GM06990 (cell line): Measurements from ENCODE around the gene FFAR4.

Experiments
- DNase-seq: peaks from one replicate; pipeline ENCODE4 v3.0.0-alpha.2; 2011; ENCODE audit not compliant: insufficient read length; ENCODE audit errors: extremely low read depth
- H3K27me3 ChIP-seq: replicated peaks from 2 replicates; pipeline ENCODE4 v1.6.0; 2011; ENCODE audit warnings: low read length; ENCODE audit not compliant: control insufficient read depth, insufficient read depth
- H3K36me3 ChIP-seq: 2 replicates; pipeline ENCODE4 v1.5.1; 2011; ENCODE audit warnings: low read length; ENCODE audit not compliant: control insufficient read depth, insufficient read depth
- H3K4me3 ChIP-seq: replicated peaks from 2 replicates; pipeline ENCODE4 v1.5.1; 2011; ENCODE audit warnings: low read depth, mild to moderate bottlenecking, control low read depth, low read length
- TF ChIP-seq, protein P1 (sequence below): IDR thresholded peaks from 2 replicates; pipeline ENCODE4 v1.5.1; 2011; ENCODE audit warnings: low read length, control low read depth, mild to moderate bottlenecking, inconsistent platforms; ENCODE audit not compliant: insufficient read depth, poor library complexity, severe bottlenecking

The FFAR4 gene

DNA sequence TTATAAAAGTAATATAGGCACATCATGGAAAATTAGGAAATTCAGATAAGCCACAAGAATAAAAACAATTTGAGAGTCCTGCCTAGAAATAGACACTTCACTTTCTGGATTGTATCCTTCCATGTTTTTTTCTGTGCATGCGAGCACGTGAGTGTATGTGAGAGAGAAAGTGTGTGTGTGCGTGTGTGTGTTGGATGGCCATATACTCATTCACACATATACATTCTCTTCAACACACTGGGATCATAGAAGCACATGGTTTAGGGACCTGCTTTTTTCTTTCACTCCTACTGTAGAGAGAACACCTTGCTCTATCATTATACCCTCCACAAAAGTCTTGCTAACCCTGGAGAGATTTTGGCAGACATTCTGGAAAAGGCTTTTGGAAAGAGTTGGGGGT, 7.5 kb downstream of the FFAR4 start:
- DNase-seq, result no peak
- Histone ChIP-seq H3K36me3 (no peaks in the 10 kb centered on the region), H3K4me3 (no peak overlapping the region), H3K27me3 (peaks cover 2% of the 10 kb centered on the region)
- TF ChIP-seq, protein P1, sequence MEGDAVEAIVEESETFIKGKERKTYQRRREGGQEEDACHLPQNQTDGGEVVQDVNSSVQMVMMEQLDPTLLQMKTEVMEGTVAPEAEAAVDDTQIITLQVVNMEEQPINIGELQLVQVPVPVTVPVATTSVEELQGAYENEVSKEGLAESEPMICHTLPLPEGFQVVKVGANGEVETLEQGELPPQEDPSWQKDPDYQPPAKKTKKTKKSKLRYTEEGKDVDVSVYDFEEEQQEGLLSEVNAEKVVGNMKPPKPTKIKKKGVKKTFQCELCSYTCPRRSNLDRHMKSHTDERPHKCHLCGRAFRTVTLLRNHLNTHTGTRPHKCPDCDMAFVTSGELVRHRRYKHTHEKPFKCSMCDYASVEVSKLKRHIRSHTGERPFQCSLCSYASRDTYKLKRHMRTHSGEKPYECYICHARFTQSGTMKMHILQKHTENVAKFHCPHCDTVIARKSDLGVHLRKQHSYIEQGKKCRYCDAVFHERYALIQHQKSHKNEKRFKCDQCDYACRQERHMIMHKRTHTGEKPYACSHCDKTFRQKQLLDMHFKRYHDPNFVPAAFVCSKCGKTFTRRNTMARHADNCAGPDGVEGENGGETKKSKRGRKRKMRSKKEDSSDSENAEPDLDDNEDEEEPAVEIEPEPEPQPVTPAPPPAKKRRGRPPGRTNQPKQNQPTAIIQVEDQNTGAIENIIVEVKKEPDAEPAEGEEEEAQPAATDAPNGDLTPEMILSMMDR, result no peak

DNA sequence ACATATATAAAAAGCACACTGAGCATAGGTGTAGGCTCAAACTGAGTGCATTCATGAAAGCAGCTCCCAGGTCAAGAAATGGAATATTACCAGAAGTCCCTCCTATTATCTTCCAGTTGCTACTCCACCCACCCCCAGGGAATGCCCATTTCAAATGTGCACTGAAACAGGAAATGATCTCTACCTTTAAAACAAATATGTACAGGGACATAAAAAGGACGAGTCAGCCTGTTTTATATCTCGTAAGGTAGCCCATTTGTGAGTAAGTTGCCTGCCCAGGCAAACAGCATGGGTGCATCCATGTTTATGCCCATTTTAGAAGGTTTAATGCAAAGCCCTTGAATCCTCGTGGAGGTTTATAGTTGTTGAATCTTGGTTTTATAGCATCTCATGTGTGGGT, 10.4 kb downstream of the FFAR4 start:
- H3K36me3 ChIP-seq, result no peaks in the 10 kb centered on the region
- no peaks in the 10 kb centered on the region for H3K27me3 ChIP-seq
- H3K4me3 ChIP-seq, result no peak overlapping the region
- TF ChIP-seq, protein P1, result no peak
- DNase-seq, result no peak

DNA sequence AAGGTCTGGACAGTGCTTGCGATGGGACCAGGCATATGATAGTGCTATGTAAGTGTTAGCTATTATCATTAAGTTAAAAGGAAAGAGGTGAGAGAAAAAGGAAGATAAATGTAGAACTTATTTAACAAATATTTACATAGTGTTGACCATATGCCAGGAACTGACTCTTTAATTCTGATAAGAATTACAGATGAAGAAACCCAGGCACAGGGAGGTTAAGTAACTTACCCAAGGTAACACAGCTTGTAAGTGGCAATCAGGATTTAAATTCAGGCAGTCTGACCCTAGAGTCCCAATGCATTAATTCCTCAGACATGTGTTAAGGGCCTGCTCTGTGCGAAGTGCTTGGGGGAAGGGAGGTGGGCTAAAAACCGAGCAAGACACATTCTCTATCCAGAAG, 11.1 kb downstream of the FFAR4 start:
- TF ChIP-seq, protein P1, result no peak
- no peak overlapping the region for H3K4me3 ChIP-seq

DNA sequence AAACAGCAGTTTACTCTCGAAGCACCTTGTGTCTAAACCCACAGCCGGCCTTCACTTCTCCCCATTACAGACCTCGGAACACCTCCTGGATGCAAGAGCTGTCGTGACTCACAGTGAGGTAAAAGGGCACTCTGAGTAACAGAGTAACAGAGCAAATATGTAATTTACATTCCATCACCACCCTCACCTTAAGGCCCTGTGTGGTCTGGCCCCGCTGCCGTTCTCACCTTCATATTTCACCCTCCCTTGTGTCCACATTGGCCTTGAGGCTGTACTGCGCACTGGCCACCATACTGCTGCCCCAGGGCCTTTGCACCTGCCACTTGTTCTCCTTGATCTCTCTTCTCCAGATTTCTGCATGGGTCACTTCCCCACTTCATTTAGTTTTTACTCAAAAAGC, 12.6 kb downstream of the FFAR4 start:
- Histone ChIP-seq H3K36me3 (no peaks in the 10 kb centered on the region), H3K27me3 (no peaks in the 10 kb centered on the region), H3K4me3 (no peak overlapping the region)
- TF ChIP-seq, protein P1, result no peak
- no peak for DNase-seq

More for the DNA sequence above, 11.1 kb downstream of the FFAR4 start:
- H3K27me3 ChIP-seq, result no peaks in the 10 kb centered on the region
- no peak for DNase-seq
- no peaks in the 10 kb centered on the region for H3K36me3 ChIP-seq

DNA sequence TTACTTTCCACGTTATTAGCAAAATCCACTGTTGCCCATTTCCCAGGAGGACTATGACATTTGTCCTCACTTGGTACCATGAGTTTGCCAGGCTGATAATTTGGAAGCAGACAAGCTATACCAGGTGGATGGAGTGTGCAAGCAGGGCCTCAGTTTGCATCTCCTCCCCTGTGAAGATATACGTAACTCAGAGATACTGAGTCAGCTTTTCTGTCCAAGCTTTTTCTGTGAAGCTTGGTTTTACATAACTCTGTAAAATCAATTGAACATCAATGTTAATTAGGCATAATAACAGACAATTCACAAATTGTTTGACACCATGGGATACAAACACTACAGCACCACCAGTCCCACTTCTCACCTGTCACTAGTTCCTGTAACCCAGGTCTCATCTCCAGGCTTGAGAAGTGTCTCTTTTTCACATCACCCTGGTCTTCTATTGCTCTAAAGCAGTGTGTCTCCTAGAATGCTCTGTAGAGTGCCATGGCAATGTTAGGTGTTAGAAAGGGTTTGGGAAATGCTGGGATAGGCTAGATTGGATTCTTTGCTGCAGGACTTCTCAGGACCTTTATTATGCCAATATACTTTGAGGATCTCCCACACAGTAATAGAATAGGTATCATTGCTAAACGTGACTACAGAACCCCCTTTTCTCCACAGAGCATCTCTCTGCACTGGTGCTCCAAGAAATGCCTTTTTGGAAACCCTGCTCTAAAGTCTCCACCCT, 13.7 kb downstream of the FFAR4 start:
- H3K27me3 ChIP-seq, result no peaks in the 10 kb centered on the region
- DNase-seq, result no peak
- no peaks in the 10 kb centered on the region for H3K36me3 ChIP-seq
- TF ChIP-seq, protein P1, result no peak
- no peak overlapping the region for H3K4me3 ChIP-seq

DNA sequence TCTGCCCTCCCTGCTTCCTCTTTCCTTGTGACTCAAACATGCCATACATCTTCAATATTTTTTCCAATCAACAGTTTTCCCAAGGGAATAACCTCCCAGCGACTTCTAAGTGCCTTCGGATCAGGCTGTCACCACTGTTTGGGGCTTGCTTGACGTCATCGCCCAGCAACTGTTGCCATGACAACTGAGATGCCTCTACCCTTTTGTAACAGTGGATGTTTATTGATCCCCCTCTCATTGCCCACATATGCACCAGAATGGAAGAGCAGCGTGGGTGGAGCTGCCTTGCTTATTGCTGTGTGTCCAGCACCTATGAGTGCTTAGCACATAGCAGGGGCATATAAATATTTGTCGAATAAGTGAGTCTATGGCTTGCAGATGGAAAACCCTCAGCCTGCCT, 14.4 kb downstream of the FFAR4 start:
- no peak for DNase-seq
- H3K4me3 ChIP-seq, result no peak overlapping the region
- no peaks in the 10 kb centered on the region for H3K36me3 ChIP-seq
- H3K27me3 ChIP-seq, result no peaks in the 10 kb centered on the region
- TF ChIP-seq, protein P1, result no peak
